ENCODE results near the gene FAM216A. TPM values are rescaled to one million over a fixed set of nuclear protein-coding genes. Genes with fewer than 3 reads are reported as not detected.

FAM216A gene
- total RNA-seq, result 12.2 and 16.4 TPM in 2 replicates

GRCh38 chr12:110468214-110469048 lies at the start of gene FAM216A, which contains the start of gene GPN3:
TSS of gene FAM216A (plus strand) at chr12:110468845. CDS start at chr12:110468876, 31 bp downstream.
TSS of gene GPN3 (minus strand) at chr12:110468257. CDS start at chr12:110468203, 54 bp downstream.

GRCh38 chr12:110449799-110450497 lies 18.7 kb upstream of the FAM216A start, which contains the start of gene ARPC3:
TSS of gene ARPC3 (minus strand) at chr12:110450337. CDS start at chr12:110450260, 77 bp downstream.

GRCh38 chr12:110501752-110502738 lies 33.4 kb downstream of the FAM216A start, which contains the start of the genes RAD9B and VPS29:
TSS of gene RAD9B (plus strand) at chr12:110502331. CDS start at chr12:110502338, 7 bp downstream.
TSS of gene VPS29 (minus strand) at chr12:110502111. CDS start at chr12:110502051, 60 bp downstream.

Other genes with a start within 250 kb of the FAM216A start
- gene ATP2A2, start 187.6 kb upstream of the FAM216A start, total RNA-seq, result 95.7 and 107 TPM in 2 replicates
- 32.9 and 42.5 TPM in 2 replicates for gene ANAPC7, start 65.1 kb upstream of the FAM216A start, total RNA-seq
- 835 and 1,139 TPM in 2 replicates for gene ARPC3, start 18.5 kb upstream of the FAM216A start, total RNA-seq
- 20.5 and 23.2 TPM in 2 replicates for gene GPN3, start 588 bp upstream of the FAM216A start, total RNA-seq
- 78.7 and 109 TPM in 2 replicates for gene VPS29, start 33.3 kb downstream of the FAM216A start, total RNA-seq
- gene RAD9B, start 33.5 kb downstream of the FAM216A start, total RNA-seq, result 0.86 TPM in 1 of 2 replicates, not detected in the other
- 3.5 and 3.9 TPM in 2 replicates for gene PPTC7, start 114.5 kb downstream of the FAM216A start, total RNA-seq
- 28.5 and 34.3 TPM in 2 replicates for gene TCTN1, start 145.3 kb downstream of the FAM216A start, total RNA-seq
- gene HVCN1, start 220.3 kb downstream of the FAM216A start, total RNA-seq, result 13.3 and 21.3 TPM in 2 replicates